HCT116 (cell line): ENCODE measurements around the gene GPR108.

Experiments used
- CEBPB ChIP-seq: IDR thresholded peaks from 2 replicates; pipeline ENCODE4 v1.6.1; 2012; ENCODE audit warnings: low read depth
- CTCF ChIP-seq, 3 experiments: fragments of 200-600 bp in 1 of 3; sonication (generic) in 1 of 3; IDR thresholded peaks in 2 of 3; conservative IDR thresholded peaks in 1 of 3; 2 replicates each; pipeline ENCODE4 v1.5.1; 2012 to 2017; ENCODE audit warnings: low read depth in 2 of 3, low read length in 2 of 3, antibody characterized with exemption in 1 of 3, borderline replicate concordance in 1 of 3, control low read depth in 1 of 3, mild to moderate bottlenecking in 1 of 3, mixed read lengths in 1 of 3, mixed run types in 1 of 3, moderate library complexity in 1 of 3; ENCODE audit not compliant: insufficient read depth in 1 of 3
- EZH2 ChIP-seq: fragments of 200-600 bp; sonication (generic); IDR thresholded peaks from 2 replicates; pipeline ENCODE4 v1.6.1; 2017; ENCODE audit warnings: antibody characterized with exemption, mixed run types
- POLR2AphosphoS5 ChIP-seq: IDR thresholded peaks from 2 replicates; pipeline ENCODE4 v1.6.1; 2011; ENCODE audit warnings: mild to moderate bottlenecking, low read depth, low read length, moderate library complexity

DNA sequence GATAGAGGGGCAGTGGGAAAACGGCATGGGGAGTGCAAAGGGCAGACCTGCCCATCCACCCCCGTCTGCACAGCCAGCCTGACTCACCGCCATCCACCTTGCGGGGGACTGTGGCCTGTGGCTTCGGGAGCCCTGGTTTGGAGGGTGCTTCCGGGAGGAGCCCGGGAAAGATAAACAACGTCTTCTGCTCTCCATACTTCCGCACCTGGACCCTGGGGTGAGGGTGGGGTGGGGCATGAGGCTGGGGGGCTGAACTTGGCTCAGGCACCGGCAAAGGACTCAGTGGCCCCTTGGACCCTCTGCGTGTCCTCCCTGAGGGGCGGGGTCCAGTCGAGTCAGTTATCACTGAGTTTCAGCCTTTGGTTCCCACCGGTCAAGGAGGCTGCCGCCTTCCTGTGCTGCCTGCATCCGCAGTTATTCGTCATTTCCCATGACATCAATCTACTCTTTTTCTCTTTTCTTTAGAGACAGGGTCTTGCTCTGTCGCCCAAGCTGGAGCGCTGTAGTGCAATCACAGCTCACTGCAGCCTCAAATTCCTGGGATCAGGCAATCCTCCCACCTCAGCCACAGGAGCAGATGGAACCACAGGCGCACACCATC, 3.2 kb downstream of the GPR108 start:
- TF ChIP-seq POLR2AphosphoS5, result no peak
- TF ChIP-seq CEBPB, result no peak
- no peak for TF ChIP-seq CTCF (IDR thresholded peaks at IDR 0.05 in 2 of 3, conservative IDR thresholded peaks at IDR 0.05 in 1 of 3; ENCODE audit: borderline replicate concordance in 1 of 3, insufficient read depth in 1 of 3, low read depth in 2 of 3, low read length in 2 of 3)
- TF ChIP-seq EZH2, result no peak
